HG02759 (cell line): ENCODE results near the gene STON1.
"Not testable (repeated sequence)": the region's sequence is repeated elsewhere in the genome, so short reads cannot be mapped to it uniquely, and the experiment has no call there.

Source experiments
- ATAC-seq: cut with Tn5 transposase; IDR thresholded peaks from one replicate; pipeline ENCODE4 v1.9.1; 2021; ENCODE audit warnings: mild to moderate bottlenecking, moderate library complexity; ENCODE audit not compliant: unreplicated experiment

The STON1 gene

GRCh38 chr2:48569433-48569832 lies 39.5 kb downstream of the STON1 start:
- no peak for ATAC-seq

- ATAC-seq, result no peak
Observed at GRCh38 chr2:48572816-48573215, 42.9 kb downstream of the STON1 start.

GRCh38 chr2:48574353-48575287 lies 44.7 kb downstream of the STON1 start:
- ATAC-seq, result no peak

- no peak for ATAC-seq
Observed at GRCh38 chr2:48578313-48578712, 48.4 kb downstream of the STON1 start.

GRCh38 chr2:48583961-48584360 lies 54.0 kb downstream of the STON1 start:
- ATAC-seq, result no peak

- no peak for ATAC-seq
Observed at GRCh38 chr2:48584551-48584950, 54.6 kb downstream of the STON1 start.

- ATAC-seq, result no peak
Observed at GRCh38 chr2:48586433-48586832, 56.5 kb downstream of the STON1 start.

- no peak for ATAC-seq
Observed at GRCh38 chr2:48587560-48587959, 57.6 kb downstream of the STON1 start.

GRCh38 chr2:48587961-48588360 lies 58.0 kb downstream of the STON1 start:
- no peak for ATAC-seq

GRCh38 chr2:48588745-48589144 lies 58.8 kb downstream of the STON1 start:
- no peak for ATAC-seq

- ATAC-seq, result no peak
Observed at GRCh38 chr2:48589170-48589767, 59.3 kb downstream of the STON1 start.

GRCh38 chr2:48590017-48590416 lies 60.1 kb downstream of the STON1 start:
- ATAC-seq, result no peak

- no peak for ATAC-seq
Observed at GRCh38 chr2:48592067-48592466, 62.1 kb downstream of the STON1 start.

GRCh38 chr2:48596751-48597150 lies 66.8 kb downstream of the STON1 start:
- ATAC-seq, result not testable (repeated sequence)

- ATAC-seq, result no peak
Observed at GRCh38 chr2:48597492-48597891, 67.5 kb downstream of the STON1 start.

GRCh38 chr2:48600204-48600813 lies 70.4 kb downstream of the STON1 start:
- no peak for ATAC-seq

- ATAC-seq, result no peak
Observed at GRCh38 chr2:48600917-48601316, 71.0 kb downstream of the STON1 start.

GRCh38 chr2:48601349-48601748 lies 71.4 kb downstream of the STON1 start:
- peak; percentile 59 for ATAC-seq

- no peak for ATAC-seq
Observed at GRCh38 chr2:48605482-48606175, 75.7 kb downstream of the STON1 start.

GRCh38 chr2:48607307-48608014 lies 77.5 kb downstream of the STON1 start:
- ATAC-seq, result no peak

- no peak for ATAC-seq
Observed at GRCh38 chr2:48613211-48613610, 83.3 kb downstream of the STON1 start.
